Ovary (tissue), 3 donors: ENCODE results near the gene PPARD.

Experiments used
- POLR2A ChIP-seq: fragments of 450-650 bp; IDR thresholded peaks from one replicate; pipeline ENCODE4 v1.6.1; 2017; ENCODE audit warnings: antibody characterized with exemption, mild to moderate bottlenecking, moderate library complexity
- TF ChIP-seq, protein P1 (sequence below), 3 donors: fragments of 450-650 bp in 2 of 3; fragments of 200-600 bp in 1 of 3; IDR thresholded peaks; one replicate each; pipeline versions ENCODE4 v1.5.1 to v1.8.0; 2016 to 2022; ENCODE audit warnings: antibody characterized with exemption in 3 of 3, mild to moderate bottlenecking in 1 of 3
- donor health status: DM: no; HTN: no; CAD: no.

DNA sequence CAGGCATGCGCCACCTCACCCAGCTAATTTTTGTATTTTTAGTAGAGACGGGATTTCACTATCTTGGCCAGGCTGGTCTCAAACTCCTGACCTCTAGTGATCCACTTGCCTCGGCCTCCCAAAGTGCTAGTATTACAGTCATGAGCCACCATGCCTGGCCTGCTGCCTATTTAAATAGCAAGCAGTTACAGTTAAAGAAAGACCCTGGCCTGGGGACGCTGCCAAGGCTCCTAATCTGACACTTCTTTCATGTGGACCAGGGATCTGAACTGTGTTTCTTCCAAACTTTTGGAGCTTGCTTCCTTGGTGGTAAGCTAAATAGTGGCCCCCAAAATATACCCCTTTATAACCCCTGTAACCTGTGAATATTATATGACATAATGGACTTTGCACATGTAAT lies 15.3 kb downstream of the PPARD start:
- TF ChIP-seq, protein P1, sequence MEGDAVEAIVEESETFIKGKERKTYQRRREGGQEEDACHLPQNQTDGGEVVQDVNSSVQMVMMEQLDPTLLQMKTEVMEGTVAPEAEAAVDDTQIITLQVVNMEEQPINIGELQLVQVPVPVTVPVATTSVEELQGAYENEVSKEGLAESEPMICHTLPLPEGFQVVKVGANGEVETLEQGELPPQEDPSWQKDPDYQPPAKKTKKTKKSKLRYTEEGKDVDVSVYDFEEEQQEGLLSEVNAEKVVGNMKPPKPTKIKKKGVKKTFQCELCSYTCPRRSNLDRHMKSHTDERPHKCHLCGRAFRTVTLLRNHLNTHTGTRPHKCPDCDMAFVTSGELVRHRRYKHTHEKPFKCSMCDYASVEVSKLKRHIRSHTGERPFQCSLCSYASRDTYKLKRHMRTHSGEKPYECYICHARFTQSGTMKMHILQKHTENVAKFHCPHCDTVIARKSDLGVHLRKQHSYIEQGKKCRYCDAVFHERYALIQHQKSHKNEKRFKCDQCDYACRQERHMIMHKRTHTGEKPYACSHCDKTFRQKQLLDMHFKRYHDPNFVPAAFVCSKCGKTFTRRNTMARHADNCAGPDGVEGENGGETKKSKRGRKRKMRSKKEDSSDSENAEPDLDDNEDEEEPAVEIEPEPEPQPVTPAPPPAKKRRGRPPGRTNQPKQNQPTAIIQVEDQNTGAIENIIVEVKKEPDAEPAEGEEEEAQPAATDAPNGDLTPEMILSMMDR (IDR thresholded peaks at IDR 0.05) = no peak
- TF ChIP-seq POLR2A = no peak
